ENCODE results near the gene MYL10. TPM values are rescaled to one million over a fixed set of nuclear protein-coding genes. Genes with fewer than 3 reads are reported as not detected.

The MYL10 gene
- total and polyA plus RNA-seq, 2 donors (not counting 3 experiments of a cell fraction or from before 2014, with no cell fraction given): not detected

GRCh38 chr7:101565601-101566209 is 63.4 kb downstream of the MYL10 start:
- CTCF ChIA-PET: no interaction called here
- intact Hi-C loops (cut with micrococcal nuclease): no loop called here
- Histone ChIP-seq H3K4me2 (ENCODE audit: insufficient read depth, low read length) (no peak overlapping the region), H3K79me2 (ENCODE audit: control insufficient read depth, insufficient read depth, low read length) (no peaks in the 10 kb centered on the region), H3K27me3 (ENCODE audit: control insufficient read depth in 2 of 2, insufficient read depth in 2 of 2, low read length in 2 of 2) (peaks cover 9 to 10% of the 10 kb centered on the region in 2 experiments), H3K4me1 (ENCODE audit: control insufficient read depth, extremely low read depth, insufficient read depth, low read length) (no peaks in the 10 kb centered on the region), H3K9ac (replicated peaks; ENCODE audit: extremely low read depth, insufficient read depth, low read length) (no peak overlapping the region), H2AFZ (ENCODE audit: low read depth, low read length) (no peak overlapping the region), H3K4me3 (replicated peaks in 1 of 3; ENCODE audit: insufficient read depth in 1 of 3, low read depth in 1 of 3, low read length in 3 of 3) (no peak overlapping the region), H3K27ac (ENCODE audit: insufficient read depth, low read depth, low read length) (no peak overlapping the region), H4K20me1 (replicated peaks; ENCODE audit: control insufficient read depth, extremely low read depth, insufficient read depth, low read length) (no peaks in the 10 kb centered on the region), H3K36me3 (ENCODE audit: control insufficient read depth in 2 of 2, extremely low read depth in 1 of 2, insufficient read depth in 2 of 2, low read length in 2 of 2) (no peaks in the 10 kb centered on the region), H3K9me1 (replicated peaks; ENCODE audit: control insufficient read depth, extremely low read depth, insufficient read depth, low read length) (no peaks in the 10 kb centered on the region), H3K9me3 (replicated peaks; ENCODE audit: control insufficient read depth, insufficient read depth, low read length) (no peaks in the 10 kb centered on the region)
- dilution Hi-C loops (cut with MboI; ENCODE audit: extremely low pct_ligation_motif_present, low sequenced_read_pairs): no loop called here
- no TSS peak for BruUV-seq (replicated peaks)
- FAIRE-seq (no peak), DNase-seq (ENCODE audit: low read depth, low spot score) (no peak)
- POLR2A ChIA-PET: no interaction called here
- TF ChIP-seq GATA2 (IDR thresholded peaks at IDR 0.05; ENCODE audit: insufficient read depth, insufficient read length, low read depth, low read length): no peak
- TF ChIP-seq FOS (IDR thresholded peaks at IDR 0.05; ENCODE audit: borderline replicate concordance, insufficient read depth, low read length): no peak
- no peak for TF ChIP-seq MAX (IDR thresholded peaks at IDR 0.05; ENCODE audit: insufficient read depth, insufficient read length)
- no peak for TF ChIP-seq POLR2A (IDR thresholded peaks at IDR 0.05; ENCODE audit: low read depth, low read length)
- TF ChIP-seq POLR2AphosphoS5 (IDR thresholded peaks at IDR 0.05; ENCODE audit: insufficient read depth, low read depth, low read length): no peak
- no peak for TF ChIP-seq MYC (IDR thresholded peaks at IDR 0.05; ENCODE audit: low read depth, low read length)
- TF ChIP-seq EZH2 (IDR thresholded peaks at IDR 0.05; ENCODE audit: borderline replicate concordance, low read depth, low read length, severe bottlenecking): no peak
- TF ChIP-seq CTCF (IDR thresholded peaks at IDR 0.05; ENCODE audit: extremely low read depth in 1 of 2, insufficient read depth in 1 of 2, low read depth in 1 of 2, low read length in 2 of 2): no peak
- TF ChIP-seq JUN (IDR thresholded peaks at IDR 0.05; ENCODE audit: borderline replicate concordance, insufficient read depth, insufficient read length, low read depth): no peak

Measured in endothelial cell of umbilical vein (primary cell).